Subcutaneous abdominal adipose tissue (tissue), 5 donors: Measurements from ENCODE around the gene UBE2E2.

Experiments used
- H3K27ac ChIP-seq: one replicate; pipeline ENCODE4 v1.7.0; 2013; ENCODE audit warnings: low read depth, mild to moderate bottlenecking, inconsistent platforms, low read length, moderate library complexity
- H3K27me3 ChIP-seq, 5 donors: one replicate each; pipeline ENCODE4 v1.7.0; 2013; ENCODE audit warnings: low read length in 5 of 5, inconsistent platforms in 1 of 5; ENCODE audit not compliant: control insufficient read depth in 5 of 5, insufficient read depth in 4 of 5
- H3K36me3 ChIP-seq, 5 donors: one replicate each; pipeline ENCODE4 v1.7.0; 2013; ENCODE audit warnings: low read length in 5 of 5; ENCODE audit not compliant: control insufficient read depth in 5 of 5, insufficient read depth in 5 of 5
- H3K4me1 ChIP-seq, 5 donors: one replicate each; pipeline ENCODE4 v1.7.0; 2013; ENCODE audit warnings: low read length in 5 of 5, mild to moderate bottlenecking in 3 of 5, moderate library complexity in 1 of 5; ENCODE audit not compliant: control insufficient read depth in 5 of 5, insufficient read depth in 5 of 5
- H3K4me3 ChIP-seq, 5 donors: one replicate each; pipeline ENCODE4 v1.7.0; 2013; ENCODE audit warnings: low read length in 5 of 5, low read depth in 1 of 5
- H3K9ac ChIP-seq, 5 donors: one replicate each; pipeline ENCODE4 v1.7.0; 2013; ENCODE audit warnings: low read length in 5 of 5, mild to moderate bottlenecking in 4 of 5, moderate library complexity in 3 of 5
- H3K9me3 ChIP-seq, 5 donors: one replicate each; pipeline ENCODE4 v1.7.0; 2013; ENCODE audit warnings: low read length in 5 of 5; ENCODE audit not compliant: control insufficient read depth in 5 of 5
- donor health status: healthy.
- donor health status: healthy.
- donor health status: healthy.
- donor health status: healthy.
- donor health status: healthy.

Gene UBE2E2

GRCh38 chr3:23590424-23591273 lies 387.5 kb downstream of the UBE2E2 start:
- Histone ChIP-seq H3K27ac (no peak overlapping the region), H3K4me3 (no peak overlapping the region), H3K9me3 (no peaks in the 10 kb centered on the region), H3K9ac (no peak overlapping the region), H3K36me3 (peaks cover 0 to 7% (median 0%) of the 10 kb centered on the region in 5 donors), H3K27me3 (no peaks in the 10 kb centered on the region), H3K4me1 (peaks cover 0 to 17% (median 5%) of the 10 kb centered on the region in 5 donors)

- H3K9ac ChIP-seq = no peak overlapping the region
- H3K4me3 ChIP-seq = no peak overlapping the region
- peaks cover 0 to 17% (median 5%) of the 10 kb centered on the region in 5 donors for H3K4me1 ChIP-seq
- peaks cover 0 to 1% (median 0%) of the 10 kb centered on the region in 5 donors for H3K9me3 ChIP-seq
- no peaks in the 10 kb centered on the region for H3K27me3 ChIP-seq
- peaks cover 0 to 7% (median 0%) of the 10 kb centered on the region in 5 donors for H3K36me3 ChIP-seq
- no peak overlapping the region for H3K27ac ChIP-seq
These were observed 388.2 kb downstream of the UBE2E2 start for GRCh38 chr3:23591374-23591773.

GRCh38 chr3:23592961-23593931 lies 390.1 kb downstream of the UBE2E2 start:
- H3K9ac ChIP-seq = no peak overlapping the region
- no peak overlapping the region for H3K4me3 ChIP-seq
- no peaks in the 10 kb centered on the region for H3K27me3 ChIP-seq
- H3K36me3 ChIP-seq = peaks cover 0 to 7% (median 0%) of the 10 kb centered on the region in 5 donors
- H3K9me3 ChIP-seq = peaks cover 0 to 4% (median 0%) of the 10 kb centered on the region in 5 donors
- H3K27ac ChIP-seq = no peak overlapping the region
- peaks cover 0 to 7% (median 0%) of the 10 kb centered on the region in 5 donors for H3K4me1 ChIP-seq

GRCh38 chr3:23594066-23594465 lies 390.9 kb downstream of the UBE2E2 start:
- Histone ChIP-seq H3K27ac (no peak overlapping the region), H3K4me3 (no peak overlapping the region), H3K9ac (no peak overlapping the region), H3K9me3 (peaks cover 0 to 4% (median 0%) of the 10 kb centered on the region in 5 donors), H3K36me3 (peaks cover 0 to 7% (median 0%) of the 10 kb centered on the region in 5 donors), H3K27me3 (no peaks in the 10 kb centered on the region), H3K4me1 (no peaks in the 10 kb centered on the region)

GRCh38 chr3:23594894-23595670 lies 392.0 kb downstream of the UBE2E2 start:
- Histone ChIP-seq H3K27ac (no peak overlapping the region), H3K27me3 (no peaks in the 10 kb centered on the region), H3K4me1 (no peaks in the 10 kb centered on the region), H3K4me3 (no peak overlapping the region), H3K36me3 (peaks cover 0 to 4% (median 0%) of the 10 kb centered on the region in 5 donors), H3K9ac (no peak overlapping the region), H3K9me3 (peaks cover 0 to 4% (median 0%) of the 10 kb centered on the region in 5 donors)

- Histone ChIP-seq H3K4me1 (peaks cover 0 to 4% (median 3%) of the 10 kb centered on the region in 5 donors), H3K27me3 (no peaks in the 10 kb centered on the region), H3K9ac (no peak overlapping the region), H3K4me3 (no peak overlapping the region), H3K9me3 (peaks cover 0 to 4% (median 0%) of the 10 kb centered on the region in 5 donors), H3K36me3 (peaks cover 0 to 4% (median 0%) of the 10 kb centered on the region in 5 donors), H3K27ac (no peak overlapping the region)
These were observed 392.7 kb downstream of the UBE2E2 start for GRCh38 chr3:23595851-23596250.

- H3K9ac ChIP-seq = no peak overlapping the region
- no peak overlapping the region for H3K27ac ChIP-seq
- H3K4me1 ChIP-seq = peaks cover 0 to 13% (median 10%) of the 10 kb centered on the region in 5 donors
- H3K4me3 ChIP-seq = peak overlapping the region in 1 of 5 donors; percentile 17
- H3K36me3 ChIP-seq = peaks cover 0 to 4% (median 0%) of the 10 kb centered on the region in 5 donors
- H3K9me3 ChIP-seq = peaks cover 0 to 4% (median 0%) of the 10 kb centered on the region in 5 donors
- no peaks in the 10 kb centered on the region for H3K27me3 ChIP-seq
These were observed 397.2 kb downstream of the UBE2E2 start for GRCh38 chr3:23600167-23600871.

GRCh38 chr3:23601091-23601822 lies 398.1 kb downstream of the UBE2E2 start:
- Histone ChIP-seq H3K27ac (peak overlapping the region; percentile 47), H3K36me3 (peaks cover 0 to 3% (median 0%) of the 10 kb centered on the region in 5 donors), H3K9me3 (peaks cover 0 to 4% (median 0%) of the 10 kb centered on the region in 5 donors), H3K4me1 (peaks cover 0 to 13% (median 10%) of the 10 kb centered on the region in 5 donors), H3K27me3 (no peaks in the 10 kb centered on the region), H3K4me3 (peak overlapping the region in 3 of 5 donors; percentile 7 to 17 (median 14)), H3K9ac (no peak overlapping the region)
